Endothelial cell of umbilical vein (primary cell): ENCODE data around the gene HGF. TPM values are rescaled to one million over a fixed set of nuclear protein-coding genes. Genes with fewer than 3 reads are reported as not detected.

Source experiments
- Bru-seq: library from RNA; stranded (reverse); fragments of 400-500 nt; gene quantifications from one replicate; lab custom pipeline; 2021; lab: Mats Ljungman, UMichigan
- BruChase-seq, 2 experiments: library from RNA; stranded (reverse); fragments of 400-500 nt; gene quantifications; one replicate each; lab custom pipeline; 2021; lab: Mats Ljungman, UMichigan
- BruUV-seq: library from RNA; stranded (reverse); fragments of 400-500 nt; replicated peaks from 2 replicates; lab custom pipeline; 2021; lab: Mats Ljungman, UMichigan
- CTCF ChIA-PET: fragments of 300-600, 350-600 bp; sonication (Branson Sonifier 250); formaldehyde crosslinking; loops from one replicate; lab custom pipeline; 2021; ENCODE audit warnings: antibody characterized with exemption, inconsistent platforms; lab: Charles Lee
- POLR2A ChIA-PET: fragments of 300-600, 350-600 bp; sonication (Branson Sonifier 250); formaldehyde crosslinking; loops from one replicate; lab custom pipeline; 2021; ENCODE audit warnings: antibody characterized with exemption, inconsistent platforms; lab: Charles Lee
- DNase-seq: peaks from one replicate; pipeline ENCODE4 v3.0.0-alpha.2; 2011; ENCODE audit warnings: low read depth, low spot score
- FAIRE-seq: peaks from 2 replicates; lab custom pipeline; 2011; peaks lifted over from hg19 to GRCh38; lab: Jason Lieb, UNC
- H2AFZ ChIP-seq: 2 replicates; pipeline ENCODE4 v1.6.0; 2012; ENCODE audit warnings: low read depth, low read length, control low read depth, inconsistent platforms
- H3K27ac ChIP-seq: 2 replicates; pipeline ENCODE4 v1.5.1; 2011; ENCODE audit warnings: low read depth, mild to moderate bottlenecking, control low read depth, low read length, moderate library complexity; ENCODE audit not compliant: insufficient read depth
- H3K27me3 ChIP-seq, 2 experiments: 2 replicates each; pipeline versions ENCODE4 v1.6.0 to v1.6.1; 2011; ENCODE audit warnings: low read length in 2 of 2, mixed read lengths in 1 of 2; ENCODE audit not compliant: control insufficient read depth in 2 of 2, insufficient read depth in 2 of 2
- H3K36me3 ChIP-seq, 2 experiments: 2 replicates in 1 of 2; 3 replicates in 1 of 2; pipeline ENCODE4 v1.5.1; 2011; ENCODE audit warnings: low read length in 2 of 2, mild to moderate bottlenecking in 1 of 2, moderate library complexity in 1 of 2; ENCODE audit not compliant: control insufficient read depth in 2 of 2, insufficient read depth in 2 of 2; ENCODE audit errors: extremely low read depth in 1 of 2
- H3K4me1 ChIP-seq: 3 replicates; pipeline ENCODE4 v1.5.1; 2011; ENCODE audit warnings: mild to moderate bottlenecking, low read length; ENCODE audit not compliant: control insufficient read depth, insufficient read depth; ENCODE audit errors: extremely low read depth
- H3K4me2 ChIP-seq: 2 replicates; pipeline ENCODE4 v1.6.1; 2011; ENCODE audit warnings: low read length, control low read depth, mixed read lengths; ENCODE audit not compliant: insufficient read depth
- H3K4me3 ChIP-seq, 3 experiments: fragments of 200-600 bp in 1 of 3; sonication (generic), shearing (Covaris generic) in 1 of 3; replicated peaks in 1 of 3; 2 replicates each; pipeline ENCODE4 v1.5.1; 2011 to 2016; ENCODE audit warnings: control low read depth in 3 of 3, low read length in 3 of 3, mild to moderate bottlenecking in 2 of 3, inconsistent platforms in 1 of 3, low read depth in 1 of 3, moderate library complexity in 1 of 3; ENCODE audit not compliant: insufficient read depth in 1 of 3
- H3K79me2 ChIP-seq: 2 replicates; pipeline ENCODE4 v1.6.0; 2012; ENCODE audit warnings: low read length, inconsistent platforms; ENCODE audit not compliant: control insufficient read depth, insufficient read depth
- H3K9ac ChIP-seq: replicated peaks from 2 replicates; pipeline ENCODE3; 2011; ENCODE audit warnings: low read length, control low read depth; ENCODE audit not compliant: insufficient read depth; ENCODE audit errors: extremely low read depth
- H3K9me1 ChIP-seq: replicated peaks from 3 replicates; pipeline ENCODE4 v1.6.0; 2011; ENCODE audit warnings: mild to moderate bottlenecking, low read length; ENCODE audit not compliant: control insufficient read depth, insufficient read depth; ENCODE audit errors: extremely low read depth
- H3K9me3 ChIP-seq: replicated peaks from 2 replicates; pipeline ENCODE4 v1.5.1; 2012; ENCODE audit warnings: low read length, inconsistent platforms; ENCODE audit not compliant: control insufficient read depth, insufficient read depth
- H4K20me1 ChIP-seq: replicated peaks from 2 replicates; pipeline ENCODE3; 2011; ENCODE audit warnings: mild to moderate bottlenecking, low read length; ENCODE audit not compliant: control insufficient read depth, insufficient read depth; ENCODE audit errors: extremely low read depth
- MYC ChIP-seq: IDR thresholded peaks from one replicate; pipeline ENCODE4 v1.6.1; 2011; ENCODE audit warnings: mild to moderate bottlenecking, low read depth, low read length
- dilution Hi-C: fragments of 300-500 bp; cut with MboI; formaldehyde crosslinking; loops from one replicate; pipeline ENCODE4 v1.15.0; 2019; ENCODE audit warnings: low sequenced_read_pairs; ENCODE audit not compliant: extremely low pct_ligation_motif_present
- intact Hi-C: fragments of 100-400 bp; cut with micrococcal nuclease; formaldehyde crosslinking; loops from one replicate; pipeline ENCODE4 v1.10.0; 2022
- long read RNA-seq: library from polyadenylated mRNA; stranded (forward); transcript quantifications from one replicate; pipeline ENCODE4 v2.0.0, GENCODE V29; 2021
- polyA minus RNA-seq, 3 experiments: library from RNA; depleted of rRNA, polyadenylated mRNA; stranded (reverse); fragments of >200 nt; gene quantifications; 1 replicate in 1 of 3; 2 replicates in 2 of 3; pipeline ENCODE4 v1.2.3, GENCODE V29; 2011
- polyA plus RNA-seq, 4 experiments: library from polyadenylated mRNA; depleted of rRNA in 3 of 4; stranded (reverse) in 3 of 4; unstranded in 1 of 4; fragments of >200 nt; gene quantifications; 2 replicates each; pipeline versions ENCODE4 v1.2.1 to v1.2.3, GENCODE V29; 2011 to 2012; ENCODE audit warnings: missing spikeins in 1 of 4
- total RNA-seq: library from RNA; stranded (reverse); gene quantifications from 2 replicates; pipeline ENCODE4 v1.2.3, GENCODE V29; 2021
- TF ChIP-seq, protein P1 (sequence below), 2 donors: IDR thresholded peaks; 1 replicate in 1 of 2; 2 replicates in 1 of 2; pipeline ENCODE4 v1.5.1; 2011; ENCODE audit warnings: low read length in 2 of 2, mild to moderate bottlenecking in 2 of 2, moderate library complexity in 2 of 2, control low read depth in 1 of 2, inconsistent platforms in 1 of 2, low read depth in 1 of 2; ENCODE audit not compliant: insufficient read depth in 1 of 2; ENCODE audit errors: extremely low read depth in 1 of 2

HGF gene
- 0.15 and 0.35 TPM in 2 replicates for total RNA-seq
- polyA plus RNA-seq = 0.08 and 0.18 TPM in 2 replicates
- polyA plus RNA-seq (2011; cell fraction: cytosol; rRNA removed) = 0.01 and 0.04 TPM in 2 replicates
- polyA plus RNA-seq (2011; cell fraction: nucleus; rRNA removed) = 0.09 and 0.21 TPM in 2 replicates
- polyA plus RNA-seq (2012) = 0.11 TPM in 1 of 2 replicates, not detected in the other
- polyA minus RNA-seq = 0.32 TPM in 1 of 2 replicates, not detected in the other
- not detected for polyA minus RNA-seq (2011; cell fraction: cytosol; rRNA and poly(A)+ RNA removed)
- polyA minus RNA-seq (2011; cell fraction: nucleus; rRNA and poly(A)+ RNA removed) = 0.24 TPM in 2 replicates
- percentile 15 among the genes with signal in this experiment for Bru-seq, nascent RNA
- percentile 10 among the genes with signal in this experiment for BruChase-seq, experiment 1, labeled RNA remaining after a 6-hour chase
- BruChase-seq, experiment 2, labeled RNA remaining after a 2-hour chase = percentile 7 among the genes with signal in this experiment
- long read RNA-seq, full-length matches to known transcripts = 1 of 1 reads
- long read RNA-seq, partial matches to known transcripts = 0 of 1 reads
- long read RNA-seq, other reads (novel, unspliced or antisense) = 0 of 1 reads

DNA sequence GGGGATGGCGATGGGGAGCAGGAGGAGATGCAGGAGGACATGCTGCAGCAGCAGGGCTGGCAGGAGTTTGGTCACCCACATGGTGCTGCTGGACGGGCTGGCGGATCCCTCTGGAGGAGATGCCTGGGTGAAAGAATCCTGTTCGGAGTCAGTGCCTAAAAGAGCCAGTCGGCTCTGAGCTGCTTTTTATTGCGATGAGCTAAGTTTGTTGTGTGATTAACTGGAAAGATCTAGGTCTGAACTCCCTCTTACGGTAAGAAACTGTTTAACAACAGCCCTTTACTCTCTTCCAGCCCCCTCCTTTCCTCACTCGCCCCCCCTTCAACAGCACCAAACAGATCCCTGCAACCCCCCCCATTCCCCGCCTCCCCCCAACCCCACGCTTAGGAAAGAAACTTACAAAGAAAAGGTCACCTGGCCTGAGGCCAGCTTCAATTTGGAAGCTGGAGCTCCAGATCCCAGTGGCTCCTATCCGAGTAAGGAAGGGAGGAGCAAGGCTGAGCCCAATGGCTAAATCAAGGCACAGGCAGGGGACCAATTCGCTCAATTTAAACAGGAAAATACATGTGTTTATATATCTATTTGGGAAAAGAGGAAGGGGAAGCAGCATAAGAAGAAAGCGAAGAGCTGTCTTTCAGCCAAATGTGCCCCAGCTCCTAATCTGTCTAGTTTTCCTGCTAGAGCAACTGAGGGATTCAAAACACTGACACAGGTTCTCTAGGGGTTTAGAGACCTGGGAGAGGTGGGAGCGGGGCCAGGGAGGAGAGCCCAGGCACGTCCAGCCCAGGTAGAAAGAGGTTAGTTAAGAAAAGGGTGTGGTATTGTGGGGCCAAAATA is at the start of gene HGF:
Gene HGF, minus strand, starts transcription at position 157 of the 837 bp plus-strand sequence. Its CDS starts 76 bp downstream, at position 81.
- intact Hi-C loops = loop anchor here (5.0 kb wide), 1 partner anchor 177 kb away; no protein-coding TSS in a partner anchor
- no peak within 1 kb of the TSS for H3K9ac ChIP-seq

More for the DNA sequence above, at the start of gene HGF:
- Histone ChIP-seq H3K4me3 (peak within 1 kb of the TSS in 1 of 3 experiments; percentile 27), H3K9me3 (no peaks in the 10 kb centered on the region), H2AFZ (peak within 1 kb of the TSS; percentile 94), H3K27ac (no peak within 1 kb of the TSS), H3K36me3 (no peaks in the 10 kb centered on the region), H3K9me1 (no peaks in the 10 kb centered on the region), H4K20me1 (no peaks in the 10 kb centered on the region), H3K4me1 (peaks cover 3% of the 10 kb centered on the region), H3K4me2 (peak within 1 kb of the TSS; percentile 39), H3K27me3 (no peaks in the 10 kb centered on the region), H3K79me2 (no peaks in the 10 kb centered on the region)
- POLR2A ChIA-PET = no interaction called here
- dilution Hi-C loops = loop anchor here (25.0 kb wide), 1 partner anchor 258 kb away; no protein-coding TSS in a partner anchor
- TF ChIP-seq MYC = no peak
- TF ChIP-seq, protein P1, sequence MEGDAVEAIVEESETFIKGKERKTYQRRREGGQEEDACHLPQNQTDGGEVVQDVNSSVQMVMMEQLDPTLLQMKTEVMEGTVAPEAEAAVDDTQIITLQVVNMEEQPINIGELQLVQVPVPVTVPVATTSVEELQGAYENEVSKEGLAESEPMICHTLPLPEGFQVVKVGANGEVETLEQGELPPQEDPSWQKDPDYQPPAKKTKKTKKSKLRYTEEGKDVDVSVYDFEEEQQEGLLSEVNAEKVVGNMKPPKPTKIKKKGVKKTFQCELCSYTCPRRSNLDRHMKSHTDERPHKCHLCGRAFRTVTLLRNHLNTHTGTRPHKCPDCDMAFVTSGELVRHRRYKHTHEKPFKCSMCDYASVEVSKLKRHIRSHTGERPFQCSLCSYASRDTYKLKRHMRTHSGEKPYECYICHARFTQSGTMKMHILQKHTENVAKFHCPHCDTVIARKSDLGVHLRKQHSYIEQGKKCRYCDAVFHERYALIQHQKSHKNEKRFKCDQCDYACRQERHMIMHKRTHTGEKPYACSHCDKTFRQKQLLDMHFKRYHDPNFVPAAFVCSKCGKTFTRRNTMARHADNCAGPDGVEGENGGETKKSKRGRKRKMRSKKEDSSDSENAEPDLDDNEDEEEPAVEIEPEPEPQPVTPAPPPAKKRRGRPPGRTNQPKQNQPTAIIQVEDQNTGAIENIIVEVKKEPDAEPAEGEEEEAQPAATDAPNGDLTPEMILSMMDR (IDR thresholded peaks at IDR 0.05; ENCODE audit: extremely low read depth in 1 of 2, insufficient read depth in 1 of 2, low read depth in 1 of 2, low read length in 2 of 2) = peak in 1 of 2 donors; percentile 8
- CTCF ChIA-PET = interaction anchor here (0.6 to 2.8 kb wide), 10 partner anchors 11 to 1467 kb away, joined by 3 to 22 read pairs (median 3); no protein-coding TSS in a partner anchor
- no TSS peak for BruUV-seq
- DNase-seq (peak; percentile 38), FAIRE-seq (no peak)
